ENCODE results near the gene NRXN3.

The NRXN3 gene

DNA sequence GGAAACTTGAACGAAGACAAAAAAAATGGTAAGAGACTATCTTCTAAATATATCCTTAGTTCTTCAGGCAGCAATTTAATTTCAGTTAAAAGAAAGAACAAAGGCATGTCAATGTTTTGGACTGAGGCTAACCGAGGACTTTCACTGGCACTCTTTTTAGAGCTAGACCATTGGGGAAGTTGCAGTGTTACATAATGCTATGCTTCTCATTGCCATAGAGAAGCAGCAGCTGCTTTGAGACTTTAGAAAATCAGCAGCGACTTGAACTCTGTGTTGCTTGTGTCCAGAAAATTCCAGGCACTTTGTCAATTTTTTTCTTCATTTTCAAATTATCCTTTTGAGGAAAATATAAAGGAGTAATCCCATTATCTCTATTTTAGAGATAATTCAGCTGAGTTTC lies 964.2 kb downstream of the NRXN3 start:
- DNase-seq (ENCODE audit: low read depth in 2 of 2): no peak

DNA sequence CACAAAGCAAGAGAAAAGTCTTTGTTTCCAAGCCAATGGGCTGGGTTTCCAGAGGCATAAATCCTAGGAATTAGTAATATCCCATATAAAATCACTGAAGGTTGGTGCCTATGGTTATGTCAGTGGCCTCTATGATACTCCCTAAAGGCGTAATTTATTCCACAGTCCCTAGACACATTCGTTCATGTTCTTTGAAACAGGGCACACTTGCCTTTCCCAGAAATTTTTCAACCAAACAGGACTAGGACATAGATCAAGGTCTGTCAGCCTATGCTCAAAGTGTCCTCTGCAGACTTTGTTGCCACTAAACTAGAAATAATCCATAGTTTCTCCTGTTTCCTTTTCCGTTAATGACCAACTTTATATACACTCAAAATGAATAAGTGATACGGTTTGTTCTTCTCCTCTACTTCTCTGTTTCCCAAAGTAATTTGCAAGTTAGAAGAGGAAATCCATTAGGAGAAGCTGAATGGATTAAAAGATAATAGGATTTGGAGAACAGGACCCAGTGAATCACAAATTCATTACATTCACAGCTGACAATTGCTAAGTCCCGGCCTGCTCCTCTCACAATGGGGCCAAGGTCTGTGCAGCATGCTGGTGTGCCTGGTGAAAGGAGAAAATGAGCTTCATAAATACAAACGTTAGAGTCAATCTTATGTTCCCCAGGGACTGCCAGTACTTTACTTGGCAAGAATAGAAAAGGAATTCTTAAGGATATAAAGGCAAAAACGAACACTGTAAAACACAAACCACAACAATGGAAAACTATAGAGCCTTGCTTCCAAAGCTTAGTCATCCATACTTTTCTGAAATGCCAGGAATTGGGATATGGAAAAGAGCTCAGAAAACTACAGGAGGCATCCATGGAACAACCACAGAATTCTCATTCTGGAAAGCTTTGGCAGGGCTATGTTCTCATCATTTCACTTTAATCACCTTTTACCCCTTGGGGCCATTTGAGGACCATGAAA lies 966.2 kb downstream of the NRXN3 start:
- DNase-seq (ENCODE audit: low read depth in 2 of 2): no peak

DNA sequence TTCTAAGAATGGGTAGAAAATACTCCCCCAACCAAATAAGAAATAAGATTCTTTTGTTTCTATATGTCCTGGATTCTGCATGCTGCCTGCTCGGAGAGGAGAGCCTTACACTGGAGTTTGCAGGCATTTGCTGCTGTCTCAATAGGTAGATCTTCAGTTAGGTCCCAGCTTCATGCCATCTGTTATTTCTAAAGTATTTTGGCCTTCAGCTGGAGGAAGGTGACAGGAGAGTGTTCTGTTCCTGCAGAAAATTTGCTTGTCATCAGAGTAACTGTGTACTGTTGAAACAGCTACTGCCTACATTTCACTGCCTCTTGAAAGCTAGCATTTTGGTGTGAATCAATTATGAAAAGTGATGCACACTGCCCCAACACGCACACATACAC lies 966.9 kb downstream of the NRXN3 start:
- no peak for DNase-seq (ENCODE audit: low read depth in 2 of 2)

DNA sequence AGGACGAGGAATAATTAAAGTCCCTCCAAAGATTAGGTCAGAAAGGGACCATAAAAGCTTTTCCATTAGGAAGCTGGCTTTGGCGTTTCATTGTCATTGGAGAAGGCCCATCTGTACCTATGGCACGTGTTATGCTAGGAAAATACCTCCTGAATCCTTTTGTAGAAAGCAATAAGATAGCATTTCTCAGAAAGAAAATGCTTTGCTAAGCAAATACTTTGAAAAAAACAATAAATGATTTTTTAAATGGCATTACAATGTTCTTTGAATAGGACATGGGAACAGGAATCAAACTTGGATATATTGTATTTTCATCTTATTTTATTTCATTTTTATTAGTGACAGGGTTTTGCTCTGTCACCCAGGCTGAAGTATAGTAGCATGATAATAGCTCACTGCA lies 967.7 kb downstream of the NRXN3 start:
- no peak for DNase-seq (ENCODE audit: low read depth in 2 of 2)

DNA sequence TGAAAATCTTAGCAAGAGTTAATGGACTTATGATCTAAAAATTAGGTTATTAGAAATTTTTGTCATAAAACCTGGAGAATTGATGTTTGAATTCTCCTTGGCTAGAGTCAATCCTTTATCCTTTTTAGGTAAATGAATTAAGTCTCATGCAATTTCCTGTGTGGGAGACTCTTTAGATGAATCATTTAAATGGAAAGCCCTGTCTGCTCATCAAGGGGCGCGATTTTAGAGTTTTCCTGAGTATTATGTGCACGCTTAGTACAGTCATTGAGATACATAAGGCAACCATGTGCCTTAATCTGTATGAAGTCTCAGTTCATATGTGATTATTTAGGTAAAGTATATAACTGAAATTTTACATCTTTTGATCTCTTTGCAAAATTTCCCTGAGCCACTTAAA lies 974.7 kb downstream of the NRXN3 start:
- DNase-seq (ENCODE audit: low read depth in 2 of 2): no peak

DNA sequence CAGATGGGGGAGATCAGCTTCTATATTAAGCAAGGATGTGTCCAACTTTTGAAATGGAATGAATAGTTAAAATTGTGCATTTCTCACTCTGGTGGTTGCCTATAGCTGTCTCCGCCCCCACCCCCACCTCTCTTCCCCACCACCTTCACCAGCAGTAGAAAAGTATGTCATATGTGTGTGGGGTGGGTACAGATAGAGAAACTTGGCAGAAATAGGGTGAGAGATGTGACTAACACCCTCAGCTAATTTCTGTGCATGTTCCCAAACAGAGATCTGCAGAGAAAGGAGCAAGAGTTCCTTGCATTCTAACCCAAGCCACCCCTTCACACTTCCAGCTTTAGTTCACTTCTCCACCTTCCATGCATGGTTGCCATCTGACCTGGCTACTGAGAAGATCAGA lies 980.1 kb downstream of the NRXN3 start:
- no peak for DNase-seq (ENCODE audit: low read depth in 2 of 2)

DNA sequence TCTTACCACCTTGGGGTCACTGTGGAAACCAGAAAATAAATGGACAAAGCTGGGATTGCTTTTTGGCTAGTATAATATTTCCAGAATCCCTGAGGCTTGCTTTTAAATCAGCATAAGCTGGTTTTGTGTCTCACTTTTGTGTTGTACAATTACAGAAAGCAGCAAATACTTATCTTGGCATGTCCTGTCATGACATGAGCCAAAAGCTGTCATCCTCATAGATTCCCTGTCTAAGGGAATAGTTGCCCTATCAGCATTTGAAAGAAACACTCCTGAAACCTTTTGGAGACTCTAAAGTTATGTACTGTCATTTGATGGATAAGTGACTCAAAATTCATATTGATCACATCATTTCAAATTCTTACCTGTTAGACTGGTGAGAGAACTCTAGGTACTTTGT lies 987.2 kb downstream of the NRXN3 start:
- no peak for DNase-seq (ENCODE audit: low read depth in 2 of 2)

DNA sequence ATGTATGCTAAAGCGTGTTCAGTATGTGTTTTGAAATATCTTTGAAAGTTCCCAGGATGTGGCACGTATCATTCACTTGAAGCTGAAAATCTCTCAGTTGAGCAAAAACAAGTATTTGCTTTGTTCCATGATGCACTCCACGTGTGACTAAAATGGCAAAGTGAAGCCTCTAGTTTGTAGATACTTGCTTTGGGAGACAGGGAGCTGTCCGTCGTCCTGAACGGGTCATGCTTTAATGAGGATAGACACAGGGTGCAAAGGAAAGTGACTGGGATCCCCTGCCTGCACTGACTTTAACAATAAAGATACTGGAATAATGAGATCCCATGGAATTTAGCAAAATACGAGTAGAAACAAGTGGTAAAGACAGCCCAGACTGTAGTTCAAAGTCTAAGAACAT lies 991.4 kb downstream of the NRXN3 start:
- no peak for DNase-seq (ENCODE audit: low read depth in 2 of 2)

DNA sequence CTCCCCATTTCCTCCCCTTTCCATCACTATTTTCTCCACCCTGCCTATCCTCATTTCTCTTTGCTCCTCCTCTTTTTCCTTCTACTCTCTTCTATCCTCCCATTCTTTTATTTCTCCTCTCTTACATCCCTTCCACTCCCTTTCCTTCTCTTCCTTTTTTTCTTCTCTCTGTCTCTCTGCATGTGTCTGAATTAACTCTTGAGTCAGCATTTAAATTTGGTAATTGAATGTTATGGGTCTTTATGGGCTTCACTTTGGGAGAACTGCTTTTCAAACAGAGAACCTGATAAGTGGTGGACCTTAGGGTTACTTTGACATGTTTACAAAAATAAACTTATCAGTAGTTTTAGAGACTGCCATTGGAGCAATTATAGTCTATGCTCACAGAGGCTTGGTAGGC lies 992.7 kb downstream of the NRXN3 start:
- no peak for DNase-seq (ENCODE audit: low read depth in 2 of 2)

DNA sequence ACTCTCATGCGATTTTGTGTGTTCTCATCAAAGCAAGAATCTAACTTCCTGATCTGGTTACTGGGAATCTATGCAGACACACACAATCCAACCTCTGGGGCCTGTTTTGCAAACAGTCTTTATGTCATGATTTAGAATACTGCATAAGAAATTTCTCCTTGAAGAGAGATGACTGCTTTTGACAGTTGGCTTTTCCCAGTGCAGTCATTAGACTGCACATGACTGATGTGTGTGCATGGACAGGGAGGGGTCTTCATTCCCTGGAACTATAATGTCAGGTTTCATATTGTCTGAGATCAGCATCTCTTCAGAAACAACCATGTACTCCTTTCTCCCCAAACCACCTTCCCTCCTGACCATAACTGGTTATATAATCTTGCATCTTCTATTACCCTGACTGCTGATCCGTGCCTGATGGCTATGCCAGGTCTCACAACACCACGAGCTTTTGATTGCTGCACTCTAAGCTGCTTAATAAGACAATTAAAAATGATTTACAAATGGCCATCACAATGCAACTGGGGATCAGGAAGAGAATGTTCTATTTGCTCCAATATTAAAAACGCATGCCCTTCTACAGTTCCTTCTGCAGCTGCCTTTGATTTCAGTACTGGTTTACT lies 995.4 kb downstream of the NRXN3 start:
- no peak for DNase-seq (ENCODE audit: low read depth in 2 of 2)

DNA sequence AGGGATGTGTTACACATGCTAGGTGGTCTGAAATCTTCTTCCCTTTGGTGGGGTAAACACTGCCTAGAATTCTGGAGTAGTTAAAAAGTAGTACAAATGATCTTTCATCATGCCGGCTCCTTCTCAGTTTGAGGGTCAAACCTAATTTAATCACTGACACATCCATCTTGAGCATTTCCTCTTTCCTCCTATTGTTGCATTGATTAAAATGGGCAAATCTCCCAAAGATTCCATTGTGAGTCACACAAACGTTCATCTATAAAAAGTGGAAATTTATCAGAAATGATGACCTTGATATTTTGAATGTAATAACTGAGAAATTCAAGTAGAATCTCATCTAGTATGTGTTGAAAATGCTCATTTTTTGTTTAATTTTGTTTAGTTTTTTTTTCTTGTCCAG lies 996.0 kb downstream of the NRXN3 start:
- DNase-seq (ENCODE audit: low read depth in 2 of 2): no peak

DNA sequence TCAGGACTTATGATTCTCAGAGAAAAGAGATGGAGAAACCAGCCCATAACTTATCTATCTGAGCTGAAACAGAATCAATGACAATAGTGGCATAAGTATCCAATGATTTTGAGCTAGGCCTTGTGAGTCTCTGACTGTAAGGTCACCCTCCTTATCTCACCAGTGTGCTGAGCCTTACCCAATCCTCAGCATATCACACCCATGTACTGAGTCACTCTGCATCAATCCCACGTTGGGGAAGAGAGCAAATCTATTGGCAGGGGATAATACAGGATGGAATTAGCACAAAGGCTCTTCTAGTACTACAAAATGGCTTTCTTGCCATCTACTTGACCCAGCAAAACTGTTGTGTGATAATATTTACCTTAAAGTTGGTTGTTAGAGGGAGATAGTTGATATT lies 997.8 kb downstream of the NRXN3 start:
- no peak for DNase-seq (ENCODE audit: low read depth in 2 of 2)

DNA sequence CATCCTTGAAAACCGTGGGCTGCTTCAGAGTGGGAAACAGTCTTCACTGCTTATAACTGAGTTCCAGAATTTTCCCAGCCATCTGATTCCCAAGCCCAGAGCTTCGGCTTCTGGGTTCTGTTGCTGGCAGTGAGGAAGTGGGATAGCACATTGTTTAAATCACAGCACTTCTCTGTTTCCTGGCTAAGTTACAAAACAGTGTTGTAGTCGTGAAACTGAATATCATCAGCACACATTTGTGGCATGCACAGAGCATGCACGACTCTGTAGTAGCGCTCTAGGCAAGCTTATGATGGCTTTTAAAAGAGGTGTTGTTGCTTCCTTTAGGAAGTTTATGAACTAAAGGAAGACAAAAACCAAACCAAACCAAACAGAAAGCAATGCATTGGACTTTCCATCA lies 1005.5 kb downstream of the NRXN3 start:
- no peak for DNase-seq (ENCODE audit: low read depth in 2 of 2)

GRCh38 chr14:79177106-79177505 lies 1006.9 kb downstream of the NRXN3 start:
- no peak for DNase-seq (ENCODE audit: low read depth in 2 of 2)

DNA sequence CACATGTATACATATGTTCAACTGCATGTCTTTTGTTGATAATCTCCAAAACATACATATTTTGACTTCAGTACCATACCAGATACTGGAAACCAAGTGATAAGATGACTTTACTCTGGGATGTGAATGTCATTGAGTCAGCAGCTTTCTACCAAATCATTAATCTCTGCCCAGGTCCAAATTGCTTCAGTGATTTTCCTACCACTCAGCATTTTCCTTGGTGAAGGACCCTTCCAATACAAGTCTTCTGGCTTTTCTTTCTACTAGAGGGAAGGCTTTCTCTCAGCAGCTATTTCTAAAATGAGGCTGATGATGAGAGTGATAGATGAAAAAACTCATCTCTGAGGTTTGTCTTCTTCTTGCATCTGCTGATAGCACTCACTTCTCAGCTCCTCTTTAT lies 1008.5 kb downstream of the NRXN3 start:
- no peak for DNase-seq (ENCODE audit: low read depth in 2 of 2)

GRCh38 chr14:79179985-79180384 lies 1009.8 kb downstream of the NRXN3 start:
- no peak for DNase-seq (ENCODE audit: low read depth in 2 of 2)

- DNase-seq (ENCODE audit: low read depth in 2 of 2): no peak
Measured at GRCh38 chr14:79180656-79181055, 1010.5 kb downstream of the NRXN3 start.

DNA sequence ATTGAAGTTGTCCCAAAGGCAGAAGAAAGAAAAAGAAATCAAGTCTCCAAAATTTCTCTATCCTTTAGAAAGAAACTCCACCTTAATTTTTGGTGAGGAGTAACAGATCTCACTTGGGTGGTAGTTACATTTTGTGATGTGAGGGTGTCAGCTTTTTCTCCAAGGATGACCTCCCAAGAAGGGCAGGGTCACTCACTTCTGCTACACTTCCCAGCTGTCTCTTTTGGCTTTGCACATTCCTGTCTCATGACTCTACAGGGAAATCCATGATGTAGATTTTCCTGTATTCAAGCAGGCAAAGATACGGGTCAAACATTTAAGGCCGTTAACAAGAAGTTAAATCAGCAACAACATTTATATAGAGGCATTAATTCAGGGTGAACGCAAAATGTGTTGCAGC lies 1016.4 kb downstream of the NRXN3 start:
- DNase-seq (ENCODE audit: low read depth in 2 of 2): no peak

DNA sequence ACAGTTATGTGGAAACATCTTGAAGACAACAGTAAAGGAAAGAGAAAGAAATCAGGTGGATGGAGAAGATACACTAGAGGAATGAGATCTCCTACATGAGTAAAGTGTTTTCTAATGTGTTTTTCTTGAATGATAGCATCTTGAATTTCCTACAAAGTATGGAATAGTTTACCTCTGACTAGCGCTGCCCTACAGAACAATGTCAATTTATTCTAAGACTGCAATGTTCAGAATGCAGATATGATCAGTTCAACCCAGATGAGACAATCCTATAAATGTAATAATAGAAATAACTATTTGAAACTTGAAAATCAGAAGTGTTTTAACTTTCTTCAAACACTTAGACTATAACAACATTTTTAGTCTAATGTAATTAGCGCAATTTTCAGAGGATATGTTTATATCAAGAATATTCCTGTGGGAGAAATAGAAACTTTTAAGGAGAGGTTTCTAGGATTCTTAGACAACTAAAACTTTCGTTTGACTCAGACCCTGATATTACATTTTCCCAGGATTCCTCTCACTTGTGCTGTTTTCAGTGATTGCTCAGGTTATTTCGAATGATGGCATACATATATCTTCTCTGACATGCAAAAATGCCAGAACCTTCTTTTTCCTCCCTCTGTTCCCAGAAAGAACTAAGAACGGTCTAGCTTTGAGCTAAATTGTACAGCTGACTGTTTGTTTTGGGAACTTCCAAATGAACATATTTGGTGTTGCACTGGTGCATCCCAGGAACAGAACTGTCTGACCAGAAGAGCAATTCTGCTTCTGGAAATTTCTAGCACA lies 1023.7 kb downstream of the NRXN3 start:
- no peak for DNase-seq (ENCODE audit: low read depth in 2 of 2)

- no peak for DNase-seq (ENCODE audit: low read depth in 2 of 2)
Measured at GRCh38 chr14:79196216-79196615, 1026.0 kb downstream of the NRXN3 start.

- DNase-seq (ENCODE audit: low read depth in 2 of 2): no peak
Measured at GRCh38 chr14:79197516-79197915, 1027.3 kb downstream of the NRXN3 start.

GRCh38 chr14:79199217-79199616 lies 1029.0 kb downstream of the NRXN3 start:
- DNase-seq (ENCODE audit: low read depth in 2 of 2): no peak
